Prostate gland (tissue), 2 donors: ENCODE data around the gene ARAF.

ENCODE experiments used
- POLR2A ChIP-seq: fragments of 450-650 bp; IDR thresholded peaks from one replicate; pipeline ENCODE4 v1.6.1; 2016; ENCODE audit warnings: antibody characterized with exemption, mild to moderate bottlenecking
- POLR2AphosphoS5 ChIP-seq: sonication (generic); formaldehyde crosslinking; IDR thresholded peaks from one replicate; pipeline ENCODE4 v1.6.1; 2017; ENCODE audit warnings: antibody characterized with exemption
- TF ChIP-seq, protein P1 (sequence below), 4 experiments: fragments of 200-600 bp in 2 of 4; fragments of 450-650 bp in 2 of 4; sonication (generic) in 2 of 4; IDR thresholded peaks; 1 replicate in 3 of 4; 2 replicates in 1 of 4; pipeline ENCODE4 v1.5.1; 2016 to 2019; ENCODE audit warnings: antibody characterized with exemption in 4 of 4, mild to moderate bottlenecking in 2 of 4, moderate library complexity in 2 of 4

DNA sequence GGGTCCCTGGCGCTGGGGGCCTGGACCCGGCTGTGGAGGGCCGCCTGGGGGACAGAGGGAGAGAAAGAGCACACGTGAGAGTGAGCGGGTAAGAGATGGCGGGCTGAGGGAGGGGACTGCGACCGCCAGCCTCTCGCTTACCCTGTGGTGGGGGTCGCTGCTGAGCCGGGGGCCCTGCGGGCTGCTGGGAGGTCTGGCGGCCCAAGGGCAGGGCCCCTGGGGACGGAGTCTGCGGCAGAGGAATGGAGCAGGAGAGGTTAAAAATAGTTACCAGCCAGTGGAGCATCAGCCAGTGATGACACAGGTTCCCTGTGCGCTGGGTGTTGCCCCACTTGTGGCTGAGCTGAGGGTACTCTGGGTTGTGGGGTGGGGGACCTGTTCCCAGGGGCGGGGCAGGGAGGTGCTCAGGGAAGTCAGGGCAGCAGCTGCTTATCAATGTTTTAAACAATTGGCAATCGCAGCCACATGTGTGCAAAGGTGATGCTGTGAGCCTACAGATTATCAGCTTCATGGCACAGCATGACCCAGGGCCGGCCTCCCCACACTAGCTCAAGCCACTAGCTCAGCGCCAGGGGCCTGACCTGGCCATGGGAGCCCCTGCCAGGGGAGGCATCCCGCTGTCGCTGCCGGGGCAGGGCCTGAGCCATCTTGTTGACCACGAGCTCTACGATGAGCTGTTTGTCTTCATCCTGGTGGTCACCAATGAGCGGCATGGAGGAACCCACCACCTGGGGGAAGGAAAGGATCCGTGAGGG, 13.7 kb downstream of the ARAF start:
- TF ChIP-seq POLR2A (no peak), POLR2AphosphoS5 (no peak)
- TF ChIP-seq, protein P1, sequence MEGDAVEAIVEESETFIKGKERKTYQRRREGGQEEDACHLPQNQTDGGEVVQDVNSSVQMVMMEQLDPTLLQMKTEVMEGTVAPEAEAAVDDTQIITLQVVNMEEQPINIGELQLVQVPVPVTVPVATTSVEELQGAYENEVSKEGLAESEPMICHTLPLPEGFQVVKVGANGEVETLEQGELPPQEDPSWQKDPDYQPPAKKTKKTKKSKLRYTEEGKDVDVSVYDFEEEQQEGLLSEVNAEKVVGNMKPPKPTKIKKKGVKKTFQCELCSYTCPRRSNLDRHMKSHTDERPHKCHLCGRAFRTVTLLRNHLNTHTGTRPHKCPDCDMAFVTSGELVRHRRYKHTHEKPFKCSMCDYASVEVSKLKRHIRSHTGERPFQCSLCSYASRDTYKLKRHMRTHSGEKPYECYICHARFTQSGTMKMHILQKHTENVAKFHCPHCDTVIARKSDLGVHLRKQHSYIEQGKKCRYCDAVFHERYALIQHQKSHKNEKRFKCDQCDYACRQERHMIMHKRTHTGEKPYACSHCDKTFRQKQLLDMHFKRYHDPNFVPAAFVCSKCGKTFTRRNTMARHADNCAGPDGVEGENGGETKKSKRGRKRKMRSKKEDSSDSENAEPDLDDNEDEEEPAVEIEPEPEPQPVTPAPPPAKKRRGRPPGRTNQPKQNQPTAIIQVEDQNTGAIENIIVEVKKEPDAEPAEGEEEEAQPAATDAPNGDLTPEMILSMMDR (IDR thresholded peaks at IDR 0.05): no peak
